ENCODE data around the gene AMDHD1. TPM values are rescaled to one million over a fixed set of nuclear protein-coding genes. Genes with fewer than 3 reads are reported as not detected.

Gene AMDHD1
- total and polyA plus RNA-seq, 3 donors from 2014 or later = 0.67 to 4.0 (median 2.0) TPM

DNA sequence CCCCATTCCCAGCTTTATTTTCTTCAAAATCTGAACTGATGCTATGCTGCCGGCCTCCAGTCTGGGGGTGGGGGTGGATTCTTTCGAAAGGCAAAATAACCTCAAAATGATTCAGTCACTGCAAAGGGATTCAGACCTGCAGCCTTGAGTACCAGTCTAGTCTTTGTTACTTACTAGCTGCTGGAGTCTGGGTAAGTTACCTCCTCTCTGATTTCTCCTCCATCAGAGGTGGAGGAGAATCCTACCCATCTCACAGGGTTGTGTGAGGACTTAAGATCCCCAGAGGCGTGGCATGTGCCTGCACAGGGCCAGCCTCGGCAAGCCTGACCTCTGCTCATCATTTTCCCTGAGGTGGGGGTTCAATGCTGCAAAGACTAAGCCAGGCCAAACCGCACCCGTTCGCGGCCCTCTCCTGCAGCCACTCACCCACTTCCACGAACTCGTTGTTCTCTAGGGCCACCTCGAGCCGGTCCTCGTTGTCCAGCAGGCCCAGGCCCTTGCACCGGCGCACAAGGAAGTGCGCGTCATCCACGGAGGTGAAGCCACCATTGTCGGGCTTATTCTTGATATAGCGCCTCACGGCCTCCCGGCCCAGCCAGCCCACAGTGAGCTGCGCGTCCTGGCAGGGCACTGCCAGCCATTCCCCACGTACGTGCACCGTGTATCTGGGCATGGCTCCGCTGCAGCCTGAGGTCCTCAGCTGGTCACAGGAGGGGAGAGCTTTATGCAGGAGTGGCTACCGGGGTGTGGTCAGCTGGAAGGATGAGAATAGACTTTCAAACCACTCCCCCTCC lies 52.3 kb downstream of the AMDHD1 start:
- no peaks in the 10 kb centered on the region for H3K27me3 ChIP-seq

GRCh38 chr12:95996034-95996658 lies 53.0 kb downstream of the AMDHD1 start, which contains the start of gene HAL:
TSS of gene HAL (minus strand) at chr12:95996344. CDS start at chr12:95995910, 434 bp downstream.
- Histone ChIP-seq H3K36me3 (ENCODE audit: low read depth, missing control alignments) (no peaks in the 10 kb centered on the region), H3K4me1 (no peaks in the 10 kb centered on the region), H3K9me3 (no peaks in the 10 kb centered on the region), H3K4me3 (no peak within 1 kb of the TSS), H3K27ac (no peak within 1 kb of the TSS), H3K27me3 (no peaks in the 10 kb centered on the region)
- DNase-seq = no peak
- 72 to 74% methylated on average over 7 of the region's 7 CpGs for WGBS, 2 donors
- intact Hi-C loops (cut with DNase I; ENCODE audit: low total_unique reads) = no loop called here
- TF ChIP-seq CTCF (IDR thresholded peaks at IDR 0.05) (no peak), POLR2A (IDR thresholded peaks at IDR 0.05) (no peak)

More for the DNA sequence above, 52.3 kb downstream of the AMDHD1 start:
- 79% methylated on average over 22 to 26 of the region's 29 CpGs for WGBS, 2 donors
- TF ChIP-seq POLR2A (IDR thresholded peaks at IDR 0.05) (no peak), CTCF (IDR thresholded peaks at IDR 0.05) (no peak)
- Histone ChIP-seq H3K4me3 (no peak overlapping the region), H3K27ac (no peak overlapping the region), H3K9me3 (no peaks in the 10 kb centered on the region), H3K4me1 (no peaks in the 10 kb centered on the region), H3K36me3 (ENCODE audit: low read depth, missing control alignments) (no peaks in the 10 kb centered on the region)
- intact Hi-C loops (cut with DNase I; ENCODE audit: low total_unique reads) = no loop called here
- DNase-seq = no peak

GRCh38 chr12:95997276-95997675 lies 54.1 kb downstream of the AMDHD1 start:
- DNase-seq = no peak
- intact Hi-C loops (cut with DNase I; ENCODE audit: low total_unique reads) = no loop called here
- TF ChIP-seq CTCF (IDR thresholded peaks at IDR 0.05) (no peak), POLR2A (IDR thresholded peaks at IDR 0.05) (no peak)
- no peaks in the 10 kb centered on the region for H3K9me3 ChIP-seq
- H3K27ac ChIP-seq = no peak overlapping the region
- H3K4me1 ChIP-seq = no peaks in the 10 kb centered on the region
- no peaks in the 10 kb centered on the region for H3K36me3 ChIP-seq (ENCODE audit: low read depth, missing control alignments)
- 90 to 92% methylated on average over 3 of the region's 3 CpGs for whole genome bisulfite sequencing, 2 donors
- no peak overlapping the region for H3K4me3 ChIP-seq
- H3K27me3 ChIP-seq = no peaks in the 10 kb centered on the region

GRCh38 chr12:95997911-95998510 lies 54.9 kb downstream of the AMDHD1 start:
- H3K4me3 ChIP-seq = no peak overlapping the region
- H3K27me3 ChIP-seq = no peaks in the 10 kb centered on the region
- H3K9me3 ChIP-seq = no peaks in the 10 kb centered on the region
- no peaks in the 10 kb centered on the region for H3K36me3 ChIP-seq (ENCODE audit: low read depth, missing control alignments)
- H3K4me1 ChIP-seq = no peaks in the 10 kb centered on the region
- DNase-seq = no peak
- WGBS, 2 donors = 93% methylated on average over 5 of the region's 5 CpGs
- no peak for TF ChIP-seq POLR2A (IDR thresholded peaks at IDR 0.05)
- no peak for TF ChIP-seq CTCF (IDR thresholded peaks at IDR 0.05)
- H3K27ac ChIP-seq = no peak overlapping the region
- intact Hi-C loops (cut with DNase I; ENCODE audit: low total_unique reads) = no loop called here

Data from testis (tissue), 3 donors.